HG02943 (cell line): Measurements from ENCODE around the gene TLR5.

Experiments used
- ATAC-seq: cut with Tn5 transposase; IDR thresholded peaks from one replicate; pipeline ENCODE4 v1.9.1; 2021; ENCODE audit warnings: mild to moderate bottlenecking, low read depth, moderate library complexity; ENCODE audit not compliant: unreplicated experiment

Gene TLR5

GRCh38 chr1:223076362-223076761 lies 66.7 kb downstream of the TLR5 start:
- ATAC-seq: no peak

DNA sequence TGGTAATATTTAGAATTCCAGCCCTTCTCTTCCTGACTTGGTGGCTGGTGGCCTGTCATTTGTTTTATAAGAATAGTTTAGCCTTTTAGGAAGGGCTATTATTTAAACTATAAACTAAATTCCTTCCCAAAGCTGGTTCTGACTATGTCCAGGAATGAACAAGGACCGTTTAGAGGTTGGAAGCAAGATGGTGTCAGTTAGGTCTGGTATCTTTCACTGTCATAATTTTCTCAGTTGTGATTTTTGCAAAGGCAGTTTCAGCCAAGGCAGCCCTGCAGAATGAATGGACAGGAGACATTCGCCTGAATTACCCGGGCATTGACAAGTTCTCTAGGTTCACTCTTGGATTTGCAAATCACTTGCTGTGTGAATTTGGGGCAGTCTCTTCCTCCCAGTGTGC lies 67.2 kb downstream of the TLR5 start:
- ATAC-seq: no peak

- no peak for ATAC-seq
Observed at GRCh38 chr1:223074445-223075300, 68.4 kb downstream of the TLR5 start.

DNA sequence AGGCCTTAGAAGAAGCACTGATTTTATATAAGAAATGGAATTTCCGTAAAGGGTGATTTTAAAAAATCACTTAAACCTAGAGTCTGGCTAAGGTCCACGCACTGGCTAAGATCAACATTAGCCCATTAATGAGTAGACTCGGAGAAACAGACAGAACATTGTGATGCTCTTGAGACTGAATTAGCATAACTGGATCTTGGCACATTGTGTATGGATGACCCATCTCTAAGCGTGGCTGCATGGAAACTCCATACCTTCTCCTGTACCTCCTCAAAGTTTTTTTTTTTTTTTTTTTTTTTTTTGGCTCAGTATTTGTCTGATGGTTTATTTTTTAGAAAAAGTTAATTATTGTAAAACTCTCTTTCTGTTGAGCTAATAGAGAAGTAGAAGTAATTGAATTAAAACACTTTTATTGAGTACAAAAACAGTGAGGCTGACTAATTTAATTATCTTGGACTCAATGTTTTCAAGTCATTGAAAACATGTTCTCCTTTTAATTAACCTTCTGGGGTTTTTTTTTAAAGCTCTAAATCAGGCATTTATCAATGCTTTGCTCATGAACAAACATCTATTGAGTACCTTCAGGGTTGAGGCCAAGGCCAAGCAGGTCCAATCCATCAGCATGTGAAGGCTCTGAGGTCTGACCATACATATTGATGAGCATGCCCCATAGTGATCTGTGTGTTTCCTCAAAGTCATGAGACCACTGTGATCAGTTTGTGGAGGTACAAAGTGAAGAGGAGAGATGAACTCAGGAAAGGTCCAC lies 74.0 kb downstream of the TLR5 start:
- no peak for ATAC-seq

DNA sequence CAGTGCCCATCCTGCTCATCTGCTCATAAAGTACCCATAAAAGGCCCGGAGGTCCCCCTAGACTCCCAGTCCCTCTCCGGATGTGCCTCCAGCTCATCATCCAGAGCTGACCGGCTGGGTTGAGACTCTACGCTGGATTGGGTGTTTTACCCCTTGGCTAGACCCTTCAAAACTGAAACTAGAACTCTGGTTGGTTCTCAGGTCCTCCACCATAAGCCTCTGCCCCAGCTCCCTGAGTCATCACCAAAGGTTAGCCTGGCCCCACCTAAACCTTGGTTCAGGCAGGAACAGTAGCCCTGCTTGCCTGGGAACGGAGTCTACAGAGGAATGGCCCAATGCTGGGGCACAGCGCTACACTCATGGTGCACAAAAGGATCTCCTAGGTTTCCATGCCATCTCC lies 75.1 kb downstream of the TLR5 start:
- ATAC-seq: no peak

DNA sequence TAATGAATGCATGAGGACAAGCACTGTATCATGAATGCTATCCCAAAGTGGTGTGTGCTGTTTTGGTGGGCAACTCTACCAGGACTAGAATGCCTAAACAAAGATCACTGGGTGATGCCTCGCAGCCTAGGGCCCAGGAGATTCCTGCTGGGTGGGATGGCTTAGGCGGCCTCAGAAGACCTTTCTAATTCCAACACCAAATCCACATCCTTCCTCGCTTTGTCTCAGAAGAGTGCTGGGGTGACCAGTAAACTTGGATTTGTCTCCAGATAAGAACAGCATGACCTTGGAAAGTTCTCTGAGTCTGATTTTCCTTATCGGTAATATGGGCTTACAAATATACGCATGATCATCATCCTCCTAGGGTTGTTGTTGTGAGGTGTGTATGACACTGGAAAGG lies 76.6 kb downstream of the TLR5 start:
- no peak for ATAC-seq

GRCh38 chr1:223062177-223062576 lies 80.9 kb downstream of the TLR5 start:
- ATAC-seq: no peak

DNA sequence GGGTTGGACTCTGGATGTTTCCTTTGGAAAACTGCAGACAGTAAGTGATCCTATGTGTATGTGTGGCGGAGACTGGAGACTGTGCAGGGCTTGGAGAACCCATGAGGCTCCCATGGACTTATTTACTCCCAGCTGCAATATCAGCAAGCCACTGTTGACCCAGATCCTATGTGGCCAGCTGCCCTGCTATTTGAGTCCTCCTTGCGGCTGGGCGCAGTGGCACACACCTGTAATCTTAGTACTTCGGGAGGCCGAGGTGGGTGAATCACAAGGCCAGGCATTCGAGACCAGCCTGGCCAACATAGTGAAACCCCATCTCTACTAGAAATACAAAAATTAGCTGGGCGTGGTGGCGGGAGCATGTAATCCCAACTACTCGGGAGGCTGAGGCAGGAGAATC lies 83.5 kb downstream of the TLR5 start:
- no peak for ATAC-seq
